HepG2 (cell line): ENCODE data around the gene INHA. TPM values are rescaled to one million over a fixed set of nuclear protein-coding genes. Genes with fewer than 3 reads are reported as not detected.

Source experiments
- AFF4 ChIP-seq: sonication (generic); formaldehyde crosslinking; IDR thresholded peaks from 2 replicates; pipeline ENCODE4 v1.4.0; 2020; ENCODE audit warnings: missing genetic modification reagents
- ASH2L ChIP-seq: fragments of 300-600, 200-600 bp; sonication (generic); IDR thresholded peaks from 2 replicates; pipeline ENCODE4 v1.7.0; 2017; ENCODE audit warnings: low read depth, mild to moderate bottlenecking, moderate library complexity, mixed read lengths, low read length; ENCODE audit not compliant: insufficient read length
- FOXK1 ChIP-seq: sonication (generic); formaldehyde crosslinking; IDR thresholded peaks from 2 replicates; pipeline ENCODE4 v1.4.0; 2020; ENCODE audit warnings: low read depth, missing genetic modification reagents, borderline replicate concordance
- HBP1 ChIP-seq: IDR thresholded peaks from 2 replicates; pipeline ENCODE4 v1.6.1; 2016; ENCODE audit warnings: low read depth, control low read depth
- HNRNPK ChIP-seq: fragments of 200-400 bp; formaldehyde crosslinking; IDR thresholded peaks from 2 replicates; pipeline ENCODE4 v1.6.1; 2018; ENCODE audit warnings: low read length, low read depth, moderate library complexity, mild to moderate bottlenecking; ENCODE audit not compliant: poor library complexity, severe bottlenecking
- MAFK ChIP-seq, 2 experiments: IDR thresholded peaks in 1 of 2; conservative IDR thresholded peaks in 1 of 2; 2 replicates each; pipeline ENCODE4 v1.6.1; 2011; ENCODE audit warnings: improper control_type of control experiment in 2 of 2, low read length in 2 of 2
- MYC ChIP-seq: sonication (generic); formaldehyde crosslinking; IDR thresholded peaks from 2 replicates; pipeline ENCODE4 v1.9.0; 2021; ENCODE audit warnings: missing genetic modification reagents, borderline replicate concordance
- NFIB ChIP-seq: sonication (generic); formaldehyde crosslinking; IDR thresholded peaks from 2 replicates; pipeline ENCODE4 v1.9.0; 2021; ENCODE audit warnings: missing genetic modification reagents, mild to moderate bottlenecking, borderline replicate concordance
- REL ChIP-seq: sonication (generic); formaldehyde crosslinking; conservative IDR thresholded peaks from 2 replicates; pipeline ENCODE4 v1.8.0; 2022; ENCODE audit warnings: mild to moderate bottlenecking, missing genetic modification reagents, moderate library complexity
- SMYD3 ChIP-seq: sonication (generic); formaldehyde crosslinking; IDR thresholded peaks from 2 replicates; pipeline ENCODE4 v1.8.1; 2023; ENCODE audit warnings: mild to moderate bottlenecking, missing genetic modification reagents
- SOX5 ChIP-seq: IDR thresholded peaks from 2 replicates; pipeline ENCODE4 v1.6.1; 2016; ENCODE audit warnings: borderline replicate concordance
- SP5 ChIP-seq: IDR thresholded peaks from 2 replicates; pipeline ENCODE4 v1.6.1; 2016; ENCODE audit warnings: low read depth, borderline replicate concordance
- TAF1 ChIP-seq: sonication (generic); formaldehyde crosslinking; IDR thresholded peaks from 2 replicates; pipeline ENCODE4 v1.4.0; 2020; ENCODE audit warnings: missing genetic modification reagents
- ZFP90 ChIP-seq: sonication (generic); formaldehyde crosslinking; IDR thresholded peaks from 2 replicates; pipeline ENCODE4 v1.8.0; 2022; ENCODE audit warnings: missing genetic modification reagents, mild to moderate bottlenecking, inconsistent platforms, borderline replicate concordance
- polyA plus RNA-seq, 8 experiments: library from polyadenylated mRNA; depleted of rRNA in 3 of 8; stranded (reverse) in 7 of 8; unstranded in 1 of 8; fragments of >200 nt; fragmentation: Illumina TruSeq in 4 of 8; extraction: Trizol in 4 of 8; gene quantifications; 2 replicates each; pipeline versions ENCODE4 v1.2.1 to v1.2.3, GENCODE V29; 2011 to 2016; ENCODE audit warnings: low read depth in 4 of 8, missing spikeins in 1 of 8, mixed read lengths in 1 of 8; ENCODE audit not compliant: insufficient read depth in 1 of 8
- total RNA-seq, 5 experiments: library from RNA; depleted of rRNA; stranded (reverse); fragments of >200 nt; fragmentation: Illumina TruSeq; extraction: Trizol; gene quantifications; 2 replicates each; pipeline ENCODE4 v1.2.3, GENCODE V29; 2016; ENCODE audit warnings: low read depth in 1 of 5
- TF ChIP-seq, protein P1 (sequence below): sonication (generic); formaldehyde crosslinking; IDR thresholded peaks from 2 replicates; pipeline ENCODE4 v1.4.0; 2020; ENCODE audit warnings: missing genetic modification reagents
- TF ChIP-seq, protein P2 (sequence below): sonication (generic); formaldehyde crosslinking; IDR thresholded peaks from 2 replicates; pipeline ENCODE4 v1.5.0; 2020; ENCODE audit warnings: mild to moderate bottlenecking, missing genetic modification reagents, borderline replicate concordance

Gene INHA
- total and polyA plus RNA-seq, 2 of the 13 experiments (the other 11 are each of a cell fraction or from before 2014, with no cell fraction given): 4.1 to 15.2 TPM

GRCh38 chr2:219543596-219544358 is 28.3 kb upstream of the INHA start, which contains the start of the genes CHPF and TMEM198 (continued):
- TF ChIP-seq, protein P1, sequence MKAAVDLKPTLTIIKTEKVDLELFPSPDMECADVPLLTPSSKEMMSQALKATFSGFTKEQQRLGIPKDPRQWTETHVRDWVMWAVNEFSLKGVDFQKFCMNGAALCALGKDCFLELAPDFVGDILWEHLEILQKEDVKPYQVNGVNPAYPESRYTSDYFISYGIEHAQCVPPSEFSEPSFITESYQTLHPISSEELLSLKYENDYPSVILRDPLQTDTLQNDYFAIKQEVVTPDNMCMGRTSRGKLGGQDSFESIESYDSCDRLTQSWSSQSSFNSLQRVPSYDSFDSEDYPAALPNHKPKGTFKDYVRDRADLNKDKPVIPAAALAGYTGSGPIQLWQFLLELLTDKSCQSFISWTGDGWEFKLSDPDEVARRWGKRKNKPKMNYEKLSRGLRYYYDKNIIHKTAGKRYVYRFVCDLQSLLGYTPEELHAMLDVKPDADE: peak; percentile 80
- no peak for TF ChIP-seq NFIB (CRISPR knock-in tag)
- TF ChIP-seq, protein P2, sequence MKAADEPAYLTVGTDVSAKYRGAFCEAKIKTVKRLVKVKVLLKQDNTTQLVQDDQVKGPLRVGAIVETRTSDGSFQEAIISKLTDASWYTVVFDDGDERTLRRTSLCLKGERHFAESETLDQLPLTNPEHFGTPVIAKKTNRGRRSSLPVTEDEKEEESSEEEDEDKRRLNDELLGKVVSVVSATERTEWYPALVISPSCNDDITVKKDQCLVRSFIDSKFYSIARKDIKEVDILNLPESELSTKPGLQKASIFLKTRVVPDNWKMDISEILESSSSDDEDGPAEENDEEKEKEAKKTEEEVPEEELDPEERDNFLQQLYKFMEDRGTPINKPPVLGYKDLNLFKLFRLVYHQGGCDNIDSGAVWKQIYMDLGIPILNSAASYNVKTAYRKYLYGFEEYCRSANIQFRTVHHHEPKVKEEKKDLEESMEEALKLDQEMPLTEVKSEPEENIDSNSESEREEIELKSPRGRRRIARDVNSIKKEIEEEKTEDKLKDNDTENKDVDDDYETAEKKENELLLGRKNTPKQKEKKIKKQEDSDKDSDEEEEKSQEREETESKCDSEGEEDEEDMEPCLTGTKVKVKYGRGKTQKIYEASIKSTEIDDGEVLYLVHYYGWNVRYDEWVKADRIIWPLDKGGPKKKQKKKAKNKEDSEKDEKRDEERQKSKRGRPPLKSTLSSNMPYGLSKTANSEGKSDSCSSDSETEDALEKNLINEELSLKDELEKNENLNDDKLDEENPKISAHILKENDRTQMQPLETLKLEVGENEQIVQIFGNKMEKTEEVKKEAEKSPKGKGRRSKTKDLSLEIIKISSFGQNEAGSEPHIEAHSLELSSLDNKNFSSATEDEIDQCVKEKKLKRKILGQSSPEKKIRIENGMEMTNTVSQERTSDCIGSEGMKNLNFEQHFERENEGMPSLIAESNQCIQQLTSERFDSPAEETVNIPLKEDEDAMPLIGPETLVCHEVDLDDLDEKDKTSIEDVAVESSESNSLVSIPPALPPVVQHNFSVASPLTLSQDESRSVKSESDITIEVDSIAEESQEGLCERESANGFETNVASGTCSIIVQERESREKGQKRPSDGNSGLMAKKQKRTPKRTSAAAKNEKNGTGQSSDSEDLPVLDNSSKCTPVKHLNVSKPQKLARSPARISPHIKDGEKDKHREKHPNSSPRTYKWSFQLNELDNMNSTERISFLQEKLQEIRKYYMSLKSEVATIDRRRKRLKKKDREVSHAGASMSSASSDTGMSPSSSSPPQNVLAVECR: peak; percentile 95
- TF ChIP-seq MYC: peak; percentile 80
- peak; percentile 85 for TF ChIP-seq FOXK1 (CRISPR knock-in tag)
- peak; percentile 58; the same call in 1 of the 2 replicates for TF ChIP-seq SOX5
- no peak for TF ChIP-seq MAFK (conservative IDR thresholded peaks at IDR 0.05 in 1 of 2, IDR thresholded peaks at IDR 0.05 in 1 of 2; ENCODE audit: low read length in 2 of 2)
- TF ChIP-seq REL: peak; percentile 40; the same call in 1 of the 2 replicates
- peak; percentile 78 for TF ChIP-seq TAF1
- peak; percentile 95 for TF ChIP-seq SP5
- TF ChIP-seq ASH2L: peak; percentile 62
- TF ChIP-seq SMYD3 (CRISPR knock-in tag): peak; percentile 62; the same call in 1 of the 2 replicates
- TF ChIP-seq HBP1 (CRISPR knock-in tag): peak; percentile 93
- TF ChIP-seq AFF4 (CRISPR knock-in tag): no peak
- TF ChIP-seq ZFP90 (CRISPR knock-in tag): peak; percentile 97
- TF ChIP-seq HNRNPK: peak; percentile 95
